ENCODE measurements around the gene SIRT2. TPM values are rescaled to one million over a fixed set of nuclear protein-coding genes. Genes with fewer than 3 reads are reported as not detected.

The SIRT2 gene
- total and polyA plus RNA-seq, 2 donors (not counting 1 experiment from before 2014, with no cell fraction given): 42.4 to 65.9 TPM

- no peaks in the 10 kb centered on the region for H4K20me1 ChIP-seq (ENCODE audit: control insufficient read depth, insufficient read depth, low read length, poor library complexity, severe bottlenecking)
- no peaks in the 10 kb centered on the region for H3K9me3 Mint-ChIP-seq (ENCODE audit: insufficient read depth)
- no peak for ATAC-seq (ENCODE audit: low read depth)
- H3K4me1 Mint-ChIP-seq: no peaks in the 10 kb centered on the region
- H3K9me3 ChIP-seq (ENCODE audit: control extremely low read depth in 1 of 3, control insufficient read depth in 2 of 3, insufficient read depth in 1 of 3, low read length in 2 of 3): no peaks in the 10 kb centered on the region
- no peaks in the 10 kb centered on the region for H3K27me3 ChIP-seq (replicated peaks in 1 of 4; ENCODE audit: control extremely low read depth in 1 of 4, control insufficient read depth in 3 of 4, insufficient read depth in 4 of 4, low read length in 3 of 4)
- WGBS (ENCODE audit: insufficient coverage): 95% methylated on average over 7 of the region's 9 CpGs
- no peak overlapping the region for H3K27ac Mint-ChIP-seq
- DNase-seq: no peak
- H3K4me2 ChIP-seq (replicated peaks; ENCODE audit: low read depth, low read length, poor library complexity, severe bottlenecking): no peak overlapping the region
- H3K9ac ChIP-seq (ENCODE audit: low read length): no peak overlapping the region
- H3K27ac ChIP-seq (ENCODE audit: low read length in 2 of 2): no peak overlapping the region
- no peaks in the 10 kb centered on the region for H3K79me2 ChIP-seq (ENCODE audit: control insufficient read depth, insufficient read depth, low read length)
- no peak overlapping the region for H3K4me3 Mint-ChIP-seq
- no peak overlapping the region for H2AFZ ChIP-seq (ENCODE audit: insufficient read depth, low read depth, low read length, poor library complexity, severe bottlenecking)
- peaks cover 1 to 5% of the 10 kb centered on the region in 2 experiments for H3K36me3 ChIP-seq (replicated peaks in 1 of 2; ENCODE audit: control extremely low read depth in 1 of 2, control insufficient read depth in 1 of 2, extremely low read depth in 1 of 2, insufficient read depth in 2 of 2, low read length in 1 of 2)
- ChIA-PET CTCF (interaction anchor here (0.6 kb wide), 1 partner anchor 25 kb away, joined by 3 read pairs; no protein-coding TSS in a partner anchor), POLR2A (no interaction called here)
- H3K27me3 Mint-ChIP-seq: no peaks in the 10 kb centered on the region
- TF ChIP-seq CTCF (IDR thresholded peaks at IDR 0.05) (no peak), EZH2 (IDR thresholded peaks at IDR 0.05; ENCODE audit: borderline replicate concordance, insufficient read depth, low read depth, low read length, poor library complexity, severe bottlenecking) (no peak)
- no peaks in the 10 kb centered on the region for H3K4me1 ChIP-seq (ENCODE audit: control insufficient read depth in 2 of 2, insufficient read depth in 2 of 2, low read length in 2 of 2)
- intact Hi-C loops (cut with micrococcal nuclease): no loop called here
- H3K4me3 ChIP-seq (ENCODE audit: control extremely low read depth in 1 of 5, extremely low read depth in 1 of 5, insufficient read depth in 1 of 5, low read depth in 2 of 5, low read length in 4 of 5): no peak overlapping the region
Measured at GRCh38 chr19:38917516-38917915, 18.1 kb upstream of the SIRT2 start.

GRCh38 chr19:38915329-38916321 lies 16.2 kb upstream of the SIRT2 start:
- no peak overlapping the region for H3K4me2 ChIP-seq (replicated peaks; ENCODE audit: low read depth, low read length, poor library complexity, severe bottlenecking)
- H3K4me1 ChIP-seq (ENCODE audit: control insufficient read depth in 2 of 2, insufficient read depth in 2 of 2, low read length in 2 of 2): no peaks in the 10 kb centered on the region
- H3K27me3 ChIP-seq (replicated peaks in 1 of 4; ENCODE audit: control extremely low read depth in 1 of 4, control insufficient read depth in 3 of 4, insufficient read depth in 4 of 4, low read length in 3 of 4): peaks cover 0 to 2% (median 0%) of the 10 kb centered on the region in 4 experiments
- Mint-ChIP-seq H3K27ac (no peak overlapping the region), H3K4me3 (no peak overlapping the region), H3K4me1 (no peaks in the 10 kb centered on the region), H3K9me3 (ENCODE audit: insufficient read depth) (no peaks in the 10 kb centered on the region), H3K27me3 (no peaks in the 10 kb centered on the region)
- TF ChIP-seq CTCF (IDR thresholded peaks at IDR 0.05): no peak
- no peak for TF ChIP-seq EZH2 (IDR thresholded peaks at IDR 0.05; ENCODE audit: borderline replicate concordance, insufficient read depth, low read depth, low read length, poor library complexity, severe bottlenecking)
- no peak overlapping the region for H3K27ac ChIP-seq (ENCODE audit: low read length in 2 of 2)
- H3K79me2 ChIP-seq (ENCODE audit: control insufficient read depth, insufficient read depth, low read length): no peaks in the 10 kb centered on the region
- intact Hi-C loops (cut with micrococcal nuclease): no loop called here
- 96% methylated on average over 43 of the region's 44 CpGs for WGBS (ENCODE audit: insufficient coverage)
- H3K36me3 ChIP-seq (replicated peaks in 1 of 2; ENCODE audit: control extremely low read depth in 1 of 2, control insufficient read depth in 1 of 2, extremely low read depth in 1 of 2, insufficient read depth in 2 of 2, low read length in 1 of 2): peaks cover 0 to 5% of the 10 kb centered on the region in 2 experiments
- no peaks in the 10 kb centered on the region for H3K9me3 ChIP-seq (ENCODE audit: control extremely low read depth in 1 of 3, control insufficient read depth in 2 of 3, insufficient read depth in 1 of 3, low read length in 2 of 3)
- no peak for ATAC-seq (ENCODE audit: low read depth)
- no peaks in the 10 kb centered on the region for H4K20me1 ChIP-seq (ENCODE audit: control insufficient read depth, insufficient read depth, low read length, poor library complexity, severe bottlenecking)
- ChIA-PET POLR2A (no interaction called here), CTCF (no interaction called here)
- no peak overlapping the region for H3K4me3 ChIP-seq (ENCODE audit: control extremely low read depth in 1 of 5, extremely low read depth in 1 of 5, insufficient read depth in 1 of 5, low read depth in 2 of 5, low read length in 4 of 5)
- no peak for DNase-seq
- H3K9ac ChIP-seq (ENCODE audit: low read length): no peak overlapping the region
- H2AFZ ChIP-seq (ENCODE audit: insufficient read depth, low read depth, low read length, poor library complexity, severe bottlenecking): no peak overlapping the region
